HL-60 (cell line): ENCODE data around the gene FAF1.

Experiments
- DNase-seq, 2 experiments: peaks; one replicate each; pipeline ENCODE4 v3.0.0-alpha.2; 2010 to 2020; ENCODE audit warnings: low read depth in 1 of 2, low spot score in 1 of 2
- H3K27ac ChIP-seq: fragments of 250-450 bp; sonication (Bioruptor Pico); replicated peaks from 2 replicates; pipeline ENCODE4 v1.5.1; 2020; ENCODE audit warnings: mild to moderate bottlenecking, moderate library complexity
- H3K27me3 ChIP-seq: fragments of 250-450 bp; sonication (Bioruptor Pico); 2 replicates; pipeline ENCODE4 v1.5.1; 2021; ENCODE audit warnings: mild to moderate bottlenecking, moderate library complexity; ENCODE audit not compliant: insufficient read depth, poor library complexity, severe bottlenecking
- H3K4me3 ChIP-seq: replicated peaks from 2 replicates; pipeline ENCODE4 v1.5.1; 2011; ENCODE audit warnings: mild to moderate bottlenecking, control low read depth, low read length; ENCODE audit not compliant: insufficient read depth
- GABPA ChIP-seq: IDR thresholded peaks from 2 replicates; pipeline ENCODE4 v1.6.1; 2012; ENCODE audit warnings: low read depth
- POLR2AphosphoS5 ChIP-seq: IDR thresholded peaks from 2 replicates; pipeline ENCODE4 v1.6.1; 2012; ENCODE audit warnings: low read depth
- SPI1 ChIP-seq: IDR thresholded peaks from 2 replicates; pipeline ENCODE4 v1.6.1; 2012; ENCODE audit warnings: low read depth, mild to moderate bottlenecking, borderline replicate concordance
- TF ChIP-seq, protein P1 (sequence below): IDR thresholded peaks from one replicate; pipeline ENCODE4 v1.5.1; 2011; ENCODE audit warnings: low read length, control low read depth, inconsistent platforms; ENCODE audit not compliant: insufficient read depth
- TF ChIP-seq, protein P2 (sequence below): IDR thresholded peaks from 2 replicates; pipeline ENCODE4 v1.6.1; 2012; ENCODE audit warnings: low read depth; ENCODE audit not compliant: insufficient replicate concordance

FAF1 gene

DNA sequence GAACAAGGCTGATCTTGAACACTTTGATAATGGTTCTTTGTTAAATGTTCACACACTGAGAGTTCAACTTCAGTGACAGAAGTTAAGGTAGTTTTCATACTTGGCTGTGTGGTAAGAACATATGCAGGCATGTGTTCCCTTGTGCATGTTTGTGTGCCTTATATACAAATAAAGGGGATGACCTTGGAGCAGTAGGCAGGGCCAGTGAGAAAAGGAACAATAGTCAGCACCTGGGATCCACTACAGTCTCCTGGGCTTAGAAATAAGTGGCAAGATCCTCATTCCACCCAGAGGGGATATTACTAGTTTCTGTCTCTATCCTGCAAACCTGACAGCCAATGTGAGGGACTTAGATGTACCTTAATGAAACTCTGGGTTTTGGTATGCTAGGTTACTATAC, 486.6 kb downstream of the FAF1 start:
- DNase-seq: no peak
- Histone ChIP-seq H3K4me3 (no peak overlapping the region), H3K27me3 (no peaks in the 10 kb centered on the region), H3K27ac (no peak overlapping the region)
- TF ChIP-seq, protein P1, sequence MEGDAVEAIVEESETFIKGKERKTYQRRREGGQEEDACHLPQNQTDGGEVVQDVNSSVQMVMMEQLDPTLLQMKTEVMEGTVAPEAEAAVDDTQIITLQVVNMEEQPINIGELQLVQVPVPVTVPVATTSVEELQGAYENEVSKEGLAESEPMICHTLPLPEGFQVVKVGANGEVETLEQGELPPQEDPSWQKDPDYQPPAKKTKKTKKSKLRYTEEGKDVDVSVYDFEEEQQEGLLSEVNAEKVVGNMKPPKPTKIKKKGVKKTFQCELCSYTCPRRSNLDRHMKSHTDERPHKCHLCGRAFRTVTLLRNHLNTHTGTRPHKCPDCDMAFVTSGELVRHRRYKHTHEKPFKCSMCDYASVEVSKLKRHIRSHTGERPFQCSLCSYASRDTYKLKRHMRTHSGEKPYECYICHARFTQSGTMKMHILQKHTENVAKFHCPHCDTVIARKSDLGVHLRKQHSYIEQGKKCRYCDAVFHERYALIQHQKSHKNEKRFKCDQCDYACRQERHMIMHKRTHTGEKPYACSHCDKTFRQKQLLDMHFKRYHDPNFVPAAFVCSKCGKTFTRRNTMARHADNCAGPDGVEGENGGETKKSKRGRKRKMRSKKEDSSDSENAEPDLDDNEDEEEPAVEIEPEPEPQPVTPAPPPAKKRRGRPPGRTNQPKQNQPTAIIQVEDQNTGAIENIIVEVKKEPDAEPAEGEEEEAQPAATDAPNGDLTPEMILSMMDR: no peak
- TF ChIP-seq GABPA: no peak
- no peak for TF ChIP-seq POLR2AphosphoS5
- TF ChIP-seq, protein P2, sequence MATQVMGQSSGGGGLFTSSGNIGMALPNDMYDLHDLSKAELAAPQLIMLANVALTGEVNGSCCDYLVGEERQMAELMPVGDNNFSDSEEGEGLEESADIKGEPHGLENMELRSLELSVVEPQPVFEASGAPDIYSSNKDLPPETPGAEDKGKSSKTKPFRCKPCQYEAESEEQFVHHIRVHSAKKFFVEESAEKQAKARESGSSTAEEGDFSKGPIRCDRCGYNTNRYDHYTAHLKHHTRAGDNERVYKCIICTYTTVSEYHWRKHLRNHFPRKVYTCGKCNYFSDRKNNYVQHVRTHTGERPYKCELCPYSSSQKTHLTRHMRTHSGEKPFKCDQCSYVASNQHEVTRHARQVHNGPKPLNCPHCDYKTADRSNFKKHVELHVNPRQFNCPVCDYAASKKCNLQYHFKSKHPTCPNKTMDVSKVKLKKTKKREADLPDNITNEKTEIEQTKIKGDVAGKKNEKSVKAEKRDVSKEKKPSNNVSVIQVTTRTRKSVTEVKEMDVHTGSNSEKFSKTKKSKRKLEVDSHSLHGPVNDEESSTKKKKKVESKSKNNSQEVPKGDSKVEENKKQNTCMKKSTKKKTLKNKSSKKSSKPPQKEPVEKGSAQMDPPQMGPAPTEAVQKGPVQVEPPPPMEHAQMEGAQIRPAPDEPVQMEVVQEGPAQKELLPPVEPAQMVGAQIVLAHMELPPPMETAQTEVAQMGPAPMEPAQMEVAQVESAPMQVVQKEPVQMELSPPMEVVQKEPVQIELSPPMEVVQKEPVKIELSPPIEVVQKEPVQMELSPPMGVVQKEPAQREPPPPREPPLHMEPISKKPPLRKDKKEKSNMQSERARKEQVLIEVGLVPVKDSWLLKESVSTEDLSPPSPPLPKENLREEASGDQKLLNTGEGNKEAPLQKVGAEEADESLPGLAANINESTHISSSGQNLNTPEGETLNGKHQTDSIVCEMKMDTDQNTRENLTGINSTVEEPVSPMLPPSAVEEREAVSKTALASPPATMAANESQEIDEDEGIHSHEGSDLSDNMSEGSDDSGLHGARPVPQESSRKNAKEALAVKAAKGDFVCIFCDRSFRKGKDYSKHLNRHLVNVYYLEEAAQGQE: no peak
- no peak for TF ChIP-seq SPI1

DNA sequence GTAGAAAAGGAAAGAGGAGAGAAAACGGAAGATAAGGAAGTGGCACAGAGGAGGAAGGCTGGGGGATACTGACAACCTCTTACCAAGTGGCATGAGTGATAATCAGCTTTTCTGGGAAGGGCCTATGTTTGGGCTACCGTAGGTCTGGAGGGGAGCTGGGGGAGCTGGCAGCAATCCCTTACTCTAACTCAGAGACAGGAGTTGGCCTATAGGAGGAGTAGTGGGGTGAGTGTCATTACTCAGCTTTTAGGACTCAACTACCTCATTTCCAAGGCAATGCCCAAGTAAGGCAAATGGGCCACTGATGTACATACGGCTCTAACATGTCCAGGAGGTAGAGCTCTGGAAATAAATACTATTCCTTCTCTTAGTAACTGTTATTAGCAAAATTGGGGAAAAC, 488.1 kb downstream of the FAF1 start:
- Histone ChIP-seq H3K27me3 (no peaks in the 10 kb centered on the region), H3K4me3 (no peak overlapping the region), H3K27ac (no peak overlapping the region)
- TF ChIP-seq GABPA (no peak), SPI1 (no peak), POLR2AphosphoS5 (no peak)
- TF ChIP-seq, protein P1: no peak
- TF ChIP-seq, protein P2: no peak
- DNase-seq: no peak

DNA sequence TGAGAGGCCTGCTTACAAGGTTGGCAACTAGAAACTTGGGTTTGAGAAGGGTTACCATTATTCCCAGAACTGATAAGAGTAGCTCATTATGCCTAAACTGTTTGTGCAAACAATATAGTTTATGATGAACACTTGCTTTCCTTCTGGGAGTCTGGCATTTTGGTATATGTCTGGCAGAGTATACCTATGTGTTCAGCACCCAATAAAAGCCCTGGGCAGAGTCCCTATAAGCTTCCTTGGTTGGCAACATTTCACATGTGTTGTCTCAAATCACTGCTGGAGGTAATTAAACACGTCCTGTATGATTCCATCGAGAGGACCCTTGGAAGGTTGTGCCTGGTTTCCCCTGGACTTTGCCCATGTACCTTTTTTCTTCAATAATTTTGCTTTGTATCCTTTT, 497.1 kb downstream of the FAF1 start:
- H3K27me3 ChIP-seq: no peaks in the 10 kb centered on the region
- H3K4me3 ChIP-seq: no peak overlapping the region
- TF ChIP-seq, protein P1: no peak
- TF ChIP-seq, protein P2: no peak
- TF ChIP-seq SPI1: no peak
- TF ChIP-seq GABPA: no peak
- no peak for TF ChIP-seq POLR2AphosphoS5
- no peak overlapping the region for H3K27ac ChIP-seq
- no peak for DNase-seq
